Measurements from ENCODE around the gene TTLL7. TPM values are rescaled to one million over a fixed set of nuclear protein-coding genes. Genes with fewer than 3 reads are reported as not detected.

TTLL7 gene
- total and polyA plus RNA-seq, 7 experiments from 2014 or later = 0.27 to 2.1 (median 1.1) TPM; not detected in 4

GRCh38 chr1:83818916-83819315, 180.0 kb downstream of the TTLL7 start:
- H3K36me3 ChIP-seq (ENCODE audit: control insufficient read depth in 2 of 3, insufficient read depth in 3 of 3, low read length in 3 of 3) = no peaks in the 10 kb centered on the region
- H3K4me1 ChIP-seq (ENCODE audit: control insufficient read depth in 2 of 2, insufficient read depth in 2 of 2, low read length in 2 of 2) = no peaks in the 10 kb centered on the region
- no peak overlapping the region for H3K27ac ChIP-seq (ENCODE audit: low read depth, low read length)
- ChIA-PET POLR2A (no interaction called here), CTCF (interaction anchor here (0.5 kb wide), 1 partner anchor 108 kb away, joined by 3 read pairs; no protein-coding TSS in a partner anchor)
- Mint-ChIP-seq H3K9me3 (peaks cover 0 to 18% (median 7%) of the 10 kb centered on the region in 11 donors), H3K4me3 (no peak overlapping the region), H3K27ac (no peak overlapping the region), H3K36me3 (peaks cover 0 to 23% (median 11%) of the 10 kb centered on the region in 5 donors), H3K27me3 (no peaks in the 10 kb centered on the region), H3K4me1 (no peaks in the 10 kb centered on the region)
- no peaks in the 10 kb centered on the region for H3K27me3 ChIP-seq (ENCODE audit: control insufficient read depth in 2 of 2, insufficient read depth in 2 of 2, low read length in 2 of 2)
- intact Hi-C loops (cut with micrococcal nuclease) = no loop called here
- H3K9me3 ChIP-seq (ENCODE audit: control insufficient read depth in 2 of 3, low read length in 3 of 3) = no peaks in the 10 kb centered on the region
- no peak overlapping the region for H3K4me3 ChIP-seq (ENCODE audit: low read length)
- ATAC-seq (peak; percentile 86), DNase-seq (no peak)

GRCh38 chr1:83816836-83817235, 182.1 kb downstream of the TTLL7 start:
- H3K27me3 Mint-ChIP-seq = no peaks in the 10 kb centered on the region
- ATAC-seq = no peak
- H3K27me3 ChIP-seq (ENCODE audit: control insufficient read depth in 2 of 2, insufficient read depth in 2 of 2, low read length in 2 of 2) = no peaks in the 10 kb centered on the region
- no peak overlapping the region for H3K4me3 ChIP-seq (ENCODE audit: low read length)
- H3K4me1 Mint-ChIP-seq = no peaks in the 10 kb centered on the region
- peaks cover 0 to 5% (median under 1%) of the 10 kb centered on the region in 11 donors for H3K9me3 Mint-ChIP-seq
- H3K9me3 ChIP-seq (ENCODE audit: control insufficient read depth in 2 of 3, low read length in 3 of 3) = no peaks in the 10 kb centered on the region
- no peak overlapping the region for H3K27ac ChIP-seq (ENCODE audit: low read depth, low read length)
- H3K4me3 Mint-ChIP-seq = no peak overlapping the region
- intact Hi-C loops (cut with micrococcal nuclease) = no loop called here
- no peaks in the 10 kb centered on the region for H3K36me3 ChIP-seq (ENCODE audit: control insufficient read depth in 2 of 3, insufficient read depth in 3 of 3, low read length in 3 of 3)
- ChIA-PET POLR2A (no interaction called here), CTCF (no interaction called here)
- peaks cover 0 to 12% (median 8%) of the 10 kb centered on the region in 5 donors for H3K36me3 Mint-ChIP-seq
- no peak for DNase-seq
- no peaks in the 10 kb centered on the region for H3K4me1 ChIP-seq (ENCODE audit: control insufficient read depth in 2 of 2, insufficient read depth in 2 of 2, low read length in 2 of 2)
- no peak overlapping the region for H3K27ac Mint-ChIP-seq

GRCh38 chr1:83815330-83815729, 183.6 kb downstream of the TTLL7 start:
- Histone ChIP-seq H3K9me3 (ENCODE audit: control insufficient read depth in 2 of 3, low read length in 3 of 3) (no peaks in the 10 kb centered on the region), H3K4me1 (ENCODE audit: control insufficient read depth in 2 of 2, insufficient read depth in 2 of 2, low read length in 2 of 2) (no peaks in the 10 kb centered on the region), H3K27ac (ENCODE audit: low read depth, low read length) (no peak overlapping the region), H3K27me3 (ENCODE audit: control insufficient read depth in 2 of 2, insufficient read depth in 2 of 2, low read length in 2 of 2) (no peaks in the 10 kb centered on the region), H3K36me3 (ENCODE audit: control insufficient read depth in 2 of 3, insufficient read depth in 3 of 3, low read length in 3 of 3) (no peaks in the 10 kb centered on the region), H3K4me3 (ENCODE audit: low read length) (no peak overlapping the region)
- Mint-ChIP-seq H3K4me3 (no peak overlapping the region), H3K36me3 (peaks cover 0 to 11% (median 5%) of the 10 kb centered on the region in 5 donors), H3K4me1 (no peaks in the 10 kb centered on the region), H3K9me3 (peaks cover 0 to 5% (median 0%) of the 10 kb centered on the region in 11 donors), H3K27ac (no peak overlapping the region), H3K27me3 (no peaks in the 10 kb centered on the region)
- ChIA-PET CTCF (no interaction called here), POLR2A (no interaction called here)
- intact Hi-C loops (cut with micrococcal nuclease) = no loop called here
- DNase-seq (no peak), ATAC-seq (no peak)

Other genes with a start within 250 kb of the TTLL7 start
- 100 to 1,000 TPM in 2 of 5 experiments, 10 to 100 TPM in 3; 71.1 to 176 (median 89.3) TPM for gene PRKACB, start 145.1 kb upstream of the TTLL7 start, total RNA-seq
- gene PRKACB, start 145.1 kb upstream of the TTLL7 start, polyA plus RNA-seq = 100 to 1,000 TPM in 1 of 2 donors, 10 to 100 TPM in 1; 95.0 to 134 TPM